Activated T-cell treated with anti-CD3 and anti-CD28 coated beads, Interleukin-2, amount 50 U/mL, for 1 hour (primary cell): ENCODE results near the gene CCDC86.

ENCODE experiments used
- DNase-seq: peaks from one replicate; pipeline ENCODE4 v3.0.0-alpha.2; 2020

The CCDC86 gene

DNA sequence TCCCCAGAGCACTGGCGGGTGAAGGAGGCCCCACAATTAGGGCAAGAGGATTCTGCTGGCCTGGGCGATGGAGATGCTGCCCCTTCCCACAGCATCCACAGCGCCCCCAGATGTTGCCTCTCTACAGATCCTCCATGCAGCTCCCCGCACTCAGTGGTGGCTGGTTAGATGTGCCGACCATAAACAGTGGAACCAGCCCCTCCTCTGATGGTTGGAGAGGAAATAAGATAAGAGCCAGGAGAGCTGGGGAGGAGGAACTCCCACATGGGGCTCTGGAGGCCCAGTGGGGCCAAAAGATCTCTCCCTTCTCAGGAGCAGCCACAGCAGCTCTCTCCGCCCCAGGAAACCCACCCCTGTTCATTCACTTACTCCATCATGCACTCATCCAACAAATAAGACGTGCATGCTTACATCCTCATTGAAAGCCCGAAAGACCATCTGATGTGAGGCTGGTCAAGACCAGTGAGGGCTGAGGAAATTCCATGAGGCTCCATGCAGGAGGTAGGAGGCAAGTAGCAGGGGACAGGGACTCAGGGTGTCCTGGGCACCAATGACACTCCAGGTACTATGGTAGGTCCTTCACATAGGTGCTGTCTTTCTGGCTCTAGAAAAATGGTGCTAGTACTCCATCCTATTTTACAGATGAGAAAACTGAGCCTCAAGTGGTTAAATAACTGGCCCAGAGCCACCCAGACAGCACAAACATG is 12.4 kb downstream of the CCDC86 start:
- no peak for DNase-seq

DNA sequence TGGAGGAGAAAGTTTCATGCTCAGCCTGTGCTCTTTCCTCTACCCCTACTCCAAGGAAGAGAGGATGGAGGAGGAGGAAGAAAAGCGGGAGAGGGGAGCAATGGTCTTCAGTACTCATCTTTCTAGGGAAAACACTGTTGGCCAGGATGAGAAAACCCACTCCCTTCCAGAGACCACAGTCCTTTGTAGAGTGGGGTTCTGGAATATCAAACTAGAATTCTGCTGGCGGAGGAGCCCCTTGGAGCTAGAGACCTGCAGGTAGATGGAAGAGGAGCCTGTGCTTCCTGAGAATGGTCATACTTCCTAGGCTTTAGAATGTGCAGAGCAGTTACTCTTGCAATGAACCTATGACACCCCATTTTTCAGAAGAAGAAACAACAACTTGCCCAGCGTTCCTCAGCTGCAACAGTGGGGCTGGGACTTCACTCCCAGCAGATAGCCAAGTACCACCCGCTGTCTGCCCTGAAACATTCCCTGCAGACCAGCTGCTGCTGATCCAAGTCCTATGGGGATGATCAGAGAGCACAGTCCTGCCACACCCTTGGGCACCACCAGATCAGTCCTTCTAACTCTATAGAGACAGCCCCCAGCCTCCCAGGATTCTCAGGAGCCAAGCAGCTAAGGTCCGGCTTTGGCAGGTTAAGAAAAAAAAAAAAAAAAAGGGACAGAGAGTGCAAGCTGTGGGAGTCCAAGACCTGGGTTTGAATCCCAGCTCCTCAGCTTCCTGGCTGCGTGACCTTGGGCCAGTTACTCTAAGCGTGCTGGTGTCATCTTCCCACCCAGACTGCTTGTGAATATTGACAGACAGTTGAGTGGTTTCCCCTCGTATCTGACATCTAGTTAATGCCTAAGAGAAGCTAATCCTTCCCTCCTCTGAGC is 13.2 kb downstream of the CCDC86 start:
- no peak for DNase-seq

- DNase-seq = no peak
Observed at GRCh38 chr11:60855726-60856633, 14.1 kb downstream of the CCDC86 start, which contains the start of gene PTGDR2. Gene PTGDR2, minus strand, starts transcription at chr11:60855950. Its CDS starts 2,228 bp downstream, at chr11:60853722.

DNA sequence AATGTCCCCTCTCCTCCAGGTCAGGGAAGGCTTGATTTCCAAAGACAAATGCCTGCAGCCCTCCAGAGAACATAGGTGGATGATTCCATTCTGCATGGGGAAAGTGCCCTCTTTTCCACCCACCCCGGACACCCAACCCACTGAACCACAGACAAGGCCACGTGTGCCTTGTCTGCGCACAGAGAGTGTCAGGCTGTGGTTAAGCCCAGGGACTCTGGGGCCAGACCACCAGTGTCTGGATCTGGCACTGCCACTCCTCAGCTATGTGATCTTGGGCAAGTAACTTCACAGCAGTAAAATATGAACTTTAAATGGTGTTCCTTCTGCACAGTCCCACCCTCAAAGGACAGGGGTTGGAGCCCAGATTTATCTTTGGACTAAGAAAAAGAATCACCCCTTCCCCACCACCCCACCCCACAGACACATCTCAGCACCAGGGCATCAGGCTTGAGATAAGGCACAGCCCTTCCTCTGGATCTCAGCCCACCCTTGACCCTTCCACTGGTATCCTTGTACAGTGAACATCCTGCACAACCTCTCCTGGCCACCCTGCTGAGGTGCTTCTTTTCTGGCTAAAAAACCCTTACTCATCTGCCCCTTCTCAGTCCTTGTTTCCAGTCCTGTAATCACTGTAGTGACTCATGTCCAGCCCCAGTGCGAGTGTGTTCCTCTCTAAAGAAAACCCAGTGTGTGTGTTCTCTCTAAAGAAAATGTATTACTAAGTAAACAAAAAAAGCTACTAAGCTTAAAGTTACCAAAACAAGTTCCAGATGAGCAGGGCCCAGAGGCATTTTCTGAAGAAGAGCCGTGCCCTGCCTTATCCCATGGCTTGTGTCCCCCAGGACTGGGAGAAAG is 15.7 kb downstream of the CCDC86 start:
- DNase-seq = no peak

- DNase-seq = no peak
Observed at GRCh38 chr11:60858236-60858635, 16.3 kb downstream of the CCDC86 start.

DNA sequence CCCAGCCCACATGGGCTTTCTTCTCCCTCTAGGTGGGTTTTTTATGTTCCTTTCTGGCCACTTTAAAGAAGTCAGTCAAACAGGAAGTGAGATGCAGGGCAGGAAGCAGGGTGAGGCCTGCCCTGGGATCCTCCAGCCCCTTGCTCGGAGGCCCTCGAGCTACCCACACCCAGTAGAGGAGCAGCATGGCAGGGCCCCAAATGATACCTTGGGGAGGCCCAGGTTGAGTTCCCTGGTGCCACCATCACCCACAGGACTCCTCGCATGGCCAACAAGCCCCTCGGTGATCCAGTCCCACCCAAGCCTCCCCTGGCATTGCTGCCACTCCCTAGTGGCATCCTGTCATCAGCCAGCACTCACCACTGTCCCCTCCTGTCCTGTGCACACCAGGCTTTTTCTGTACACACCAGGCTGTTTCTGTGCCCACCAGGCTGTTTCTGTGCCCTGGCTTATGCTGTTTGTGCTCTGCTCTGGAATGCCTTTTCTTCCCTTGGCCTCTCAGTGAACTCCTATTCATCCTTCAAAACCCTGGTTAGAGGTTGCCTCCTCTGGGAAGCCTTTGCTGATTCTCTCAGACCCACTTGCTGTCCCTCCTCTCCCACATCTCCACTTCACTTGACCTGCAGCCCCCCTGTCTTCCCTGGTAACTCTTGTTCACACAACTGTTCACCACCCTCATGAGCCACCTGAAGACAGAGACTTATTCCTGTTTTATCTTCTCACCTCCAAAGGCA is 17.0 kb downstream of the CCDC86 start:
- no peak for DNase-seq

DNA sequence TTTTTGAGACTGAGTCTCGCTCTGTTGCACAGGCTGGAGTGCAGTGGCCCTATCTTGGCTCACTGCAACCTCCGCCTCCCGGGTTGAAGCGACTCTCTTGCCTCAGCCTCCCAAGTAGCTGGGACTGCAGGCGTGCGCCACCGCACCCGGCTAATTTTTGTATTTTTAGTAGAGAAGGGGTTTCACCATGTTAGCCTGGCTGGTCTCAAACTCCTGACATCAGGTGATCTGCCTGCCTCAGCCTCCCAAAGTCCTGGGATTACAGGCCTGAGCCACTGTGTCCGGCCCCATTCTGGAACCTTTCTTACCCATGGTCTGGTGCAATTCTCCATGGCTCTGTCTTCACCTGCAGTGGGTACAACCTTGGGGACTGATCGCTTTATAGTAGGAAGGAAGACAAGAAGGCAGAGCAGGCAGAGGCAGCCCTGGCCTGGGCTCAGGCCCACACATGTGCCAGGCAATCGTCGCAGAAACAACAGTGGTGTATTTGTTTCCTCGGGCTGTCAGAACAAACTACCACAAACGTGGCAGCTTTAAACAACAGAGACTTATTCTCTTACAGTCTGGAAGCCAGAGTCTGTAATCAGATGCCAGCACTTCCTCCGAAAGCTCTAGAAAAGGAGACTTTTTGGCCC is 17.8 kb downstream of the CCDC86 start:
- no peak for DNase-seq

GRCh38 chr11:60860943-60861342 is 19.0 kb downstream of the CCDC86 start:
- DNase-seq = no peak

GRCh38 chr11:60862171-60862570 is 20.3 kb downstream of the CCDC86 start:
- DNase-seq = no peak

- no peak for DNase-seq
Observed at GRCh38 chr11:60863550-60864521, 21.9 kb downstream of the CCDC86 start.

DNA sequence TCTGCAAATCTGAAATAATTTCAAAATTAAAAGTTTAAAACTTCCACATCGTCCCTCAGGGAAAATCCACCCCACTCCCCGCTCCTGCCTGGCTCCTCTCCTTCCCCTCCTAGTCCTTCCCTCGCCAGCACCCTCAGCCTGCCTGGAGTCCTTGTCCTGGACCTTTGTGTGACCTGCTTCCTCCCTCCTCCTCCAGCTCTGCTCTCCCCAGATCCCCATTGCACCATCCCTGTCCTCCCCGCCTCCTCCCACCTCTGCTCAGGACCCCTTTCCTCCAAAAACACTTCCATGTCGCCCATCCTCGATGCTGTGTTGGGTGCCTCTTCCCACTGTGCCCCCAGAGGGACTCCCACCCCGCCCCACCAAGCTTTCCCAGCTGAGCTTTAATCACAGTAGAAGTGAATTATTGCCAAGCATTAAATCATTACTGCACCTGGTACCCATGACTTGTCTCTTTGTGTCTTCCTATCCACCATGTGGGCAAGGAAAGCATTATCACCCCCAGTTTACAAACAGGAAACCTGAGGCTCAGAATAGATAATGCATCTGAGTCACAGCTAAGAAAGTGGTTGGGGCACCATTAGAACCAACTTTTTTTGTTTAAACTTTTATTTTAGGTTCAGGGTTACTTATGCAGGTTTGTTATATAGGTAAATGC is 23.1 kb downstream of the CCDC86 start:
- no peak for DNase-seq

DNA sequence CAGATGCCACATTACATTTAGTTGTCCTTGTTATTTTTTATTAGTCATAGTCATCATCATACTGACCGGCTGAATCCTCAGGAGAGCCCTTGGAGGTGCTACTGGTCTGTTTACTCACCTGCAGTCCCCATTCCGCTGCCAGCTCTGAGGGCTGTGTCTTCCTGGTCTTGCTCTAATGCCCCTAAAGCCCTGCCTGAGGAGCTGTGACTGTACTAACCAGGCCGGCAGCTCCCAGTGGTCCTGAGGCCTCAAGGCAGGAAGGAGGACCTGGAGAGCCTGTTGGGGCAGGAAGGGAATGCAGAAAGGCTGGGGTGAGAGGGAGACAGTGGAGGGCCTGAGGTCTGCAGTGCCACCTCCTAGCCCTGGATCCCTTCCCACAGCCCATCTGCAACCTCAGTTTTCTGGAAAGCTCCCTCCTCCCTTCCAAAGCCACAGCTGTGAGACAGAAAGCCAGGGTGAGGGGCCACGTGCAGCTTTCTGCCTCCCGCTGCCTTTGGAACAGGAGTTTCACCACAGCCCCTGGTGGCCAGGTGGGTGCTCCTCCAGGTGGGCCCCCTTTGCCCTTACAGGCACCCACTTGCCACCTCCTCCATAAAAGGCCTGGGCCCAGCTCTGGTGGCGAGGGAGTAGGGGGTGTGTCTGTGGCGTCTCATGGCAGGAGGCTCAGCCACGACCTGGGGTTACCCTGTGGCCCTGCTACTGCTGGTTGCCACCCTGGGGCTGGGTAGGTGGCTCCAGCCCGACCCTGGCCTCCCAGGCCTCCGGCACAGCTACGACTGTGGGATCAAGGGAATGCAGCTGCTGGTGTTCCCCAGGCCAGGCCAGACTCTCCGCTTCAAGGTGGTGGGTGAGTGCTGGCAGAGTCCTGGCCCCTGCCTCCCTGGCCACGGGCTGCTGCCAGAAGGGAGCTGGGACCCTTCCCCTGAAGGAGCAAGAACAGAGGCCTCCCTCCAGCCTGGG is 25.3 kb downstream of the CCDC86 start, which contains the start of gene ZP1:
Gene ZP1, plus strand, starts transcription at position 632 of the 960 bp plus-strand sequence. Its CDS starts 20 bp downstream, at position 652.
- DNase-seq = no peak

- no peak for DNase-seq
Observed at GRCh38 chr11:60867871-60868681, 26.2 kb downstream of the CCDC86 start.

DNA sequence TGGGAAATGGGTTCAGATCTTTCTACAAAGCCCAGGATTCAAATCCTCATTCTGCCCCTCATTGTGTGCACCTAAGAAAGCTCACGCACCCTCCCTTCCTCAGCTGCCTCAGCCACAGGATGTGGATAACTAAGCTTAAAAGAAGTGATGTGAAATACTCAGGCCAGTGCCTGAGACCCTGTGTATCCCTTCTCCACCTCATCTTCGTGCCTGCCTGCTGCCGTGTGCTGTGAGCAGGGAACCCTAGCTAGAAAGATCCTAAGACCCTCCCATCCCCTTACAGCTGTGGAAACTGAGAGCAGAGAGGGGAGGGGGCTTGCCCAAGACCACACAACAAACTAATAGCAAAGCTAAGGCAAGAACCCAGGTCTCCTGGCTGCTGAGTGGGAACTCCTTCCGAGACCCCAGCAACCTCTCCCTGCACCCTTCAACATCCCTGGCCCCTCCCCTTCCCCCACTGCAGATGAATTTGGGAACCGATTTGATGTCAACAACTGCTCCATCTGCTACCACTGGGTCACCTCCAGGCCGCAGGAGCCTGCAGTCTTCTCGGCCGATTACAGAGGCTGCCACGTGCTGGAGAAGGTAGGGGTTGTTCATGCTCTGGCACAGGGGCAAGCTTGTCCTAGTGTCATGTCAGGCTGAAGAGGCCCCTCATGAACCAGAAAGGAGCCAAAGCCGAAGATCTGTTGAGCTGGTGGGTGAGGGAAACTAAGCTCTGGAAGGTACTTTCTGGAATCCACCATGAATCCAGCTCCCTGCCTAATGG is 27.0 kb downstream of the CCDC86 start:
- no peak for DNase-seq

- no peak for DNase-seq
Observed at GRCh38 chr11:60869451-60869825, 27.5 kb downstream of the CCDC86 start.

- DNase-seq = no peak
Observed at GRCh38 chr11:60870276-60870675, 28.4 kb downstream of the CCDC86 start.
